OCI-LY7 (cell line): ENCODE data around the gene MUCL1. TPM values are rescaled to one million over a fixed set of nuclear protein-coding genes. Genes with fewer than 3 reads are reported as not detected.

Source experiments
- BruUV-seq: library from RNA; stranded (reverse); fragments of 400-500 nt; replicated peaks from 2 replicates; lab custom pipeline; 2021; lab: Mats Ljungman, UMichigan
- CTCF ChIA-PET: fragments of 300-600 bp; sonication (Branson Sonifier 250); formaldehyde crosslinking; loops from one replicate; lab custom pipeline; 2022; ENCODE audit warnings: antibody characterized with exemption; ENCODE audit not compliant: unreplicated experiment; lab: Charles Lee
- POLR2A ChIA-PET: fragments of 300-600 bp; sonication (Branson Sonifier 250); formaldehyde crosslinking; loops from one replicate; lab custom pipeline; 2022; ENCODE audit warnings: antibody characterized with exemption; lab: Charles Lee
- DNase-seq: peaks from one replicate; pipeline ENCODE4 v3.0.0-alpha.2; 2015; ENCODE audit warnings: low spot score
- H2AFZ ChIP-seq: fragments of 200-600 bp; sonication (generic), shearing (Covaris generic); 2 replicates; pipeline ENCODE4 v1.6.1; 2014; ENCODE audit warnings: mild to moderate bottlenecking, antibody characterized with exemption, low read length, moderate library complexity
- H3K27ac ChIP-seq: fragments of 200-600 bp; sonication (generic); 2 replicates; pipeline ENCODE4 v1.5.1; 2014; ENCODE audit warnings: mixed run types, low read depth, mild to moderate bottlenecking, moderate library complexity, low read length, inconsistent platforms; ENCODE audit not compliant: poor library complexity, severe bottlenecking
- H3K36me3 ChIP-seq: fragments of 200-600 bp; sonication (generic); 2 replicates; pipeline ENCODE4 v1.6.1; 2014; ENCODE audit warnings: mild to moderate bottlenecking, antibody characterized with exemption, low read length, moderate library complexity, mixed read lengths; ENCODE audit not compliant: insufficient read depth
- H3K4me1 ChIP-seq: fragments of 200-600 bp; sonication (generic); 2 replicates; pipeline ENCODE4 v1.5.1; 2014; ENCODE audit warnings: mild to moderate bottlenecking, low read length; ENCODE audit not compliant: insufficient read depth, poor library complexity, severe bottlenecking
- H3K4me2 ChIP-seq: fragments of 200-600 bp; sonication (generic); 2 replicates; pipeline ENCODE4 v1.6.1; 2014; ENCODE audit warnings: mild to moderate bottlenecking, low read length
- H3K4me3 ChIP-seq: fragments of 200-600 bp; sonication (generic); 2 replicates; pipeline ENCODE4 v1.5.1; 2014; ENCODE audit warnings: mild to moderate bottlenecking, low read depth, low read length; ENCODE audit not compliant: poor library complexity, severe bottlenecking
- H3K79me2 ChIP-seq: fragments of 200-600 bp; sonication (generic); 2 replicates; pipeline ENCODE4 v1.6.1; 2016; ENCODE audit warnings: low read depth, mild to moderate bottlenecking, low read length, moderate library complexity, mixed read lengths; ENCODE audit not compliant: insufficient read depth
- H3K9me2 ChIP-seq: fragments of 200-600 bp; sonication (generic); 2 replicates; pipeline ENCODE4 v1.6.1; 2016; ENCODE audit warnings: mild to moderate bottlenecking, low read length, mixed read lengths; ENCODE audit not compliant: insufficient read depth
- H3K9me3 ChIP-seq: fragments of 200-600 bp; sonication (generic); 2 replicates; pipeline ENCODE4 v1.6.1; 2014; ENCODE audit warnings: mild to moderate bottlenecking, mixed run types, low read length, mixed read lengths
- H4K20me1 ChIP-seq: fragments of 200-600 bp; sonication (generic); 2 replicates; pipeline ENCODE4 v1.6.1; 2014; ENCODE audit warnings: mild to moderate bottlenecking, antibody characterized with exemption, low read length, moderate library complexity, mixed read lengths; ENCODE audit not compliant: insufficient read depth
- EZH2phosphoT487 ChIP-seq: fragments of 200-600 bp; sonication (generic); IDR thresholded peaks from 2 replicates; pipeline ENCODE4 v1.6.1; 2018; ENCODE audit warnings: low read depth, borderline replicate concordance, mild to moderate bottlenecking, mixed run types, antibody characterized with exemption, low read length, moderate library complexity, mixed read lengths
- intact Hi-C: fragments of 100-400 bp; cut with micrococcal nuclease; formaldehyde crosslinking; loops from one replicate; pipeline ENCODE4 v1.10.0; 2022; ENCODE audit not compliant: unreplicated experiment
- total RNA-seq, 2 experiments: library from RNA; depleted of rRNA in 1 of 2; stranded (reverse); fragments of >200 nt in 1 of 2; shearing (Covaris generic) in 1 of 2; gene quantifications; 2 replicates each; pipeline ENCODE4 v1.2.3, GENCODE V29; 2014 to 2022
- TF ChIP-seq, protein P1 (sequence below): fragments of 200-600 bp; sonication (generic); conservative IDR thresholded peaks from 2 replicates; pipeline ENCODE4 v1.5.1; 2014; ENCODE audit warnings: mild to moderate bottlenecking, antibody characterized with exemption, low read length, moderate library complexity, mixed read lengths

The MUCL1 gene
- total RNA-seq, 2 experiments from 2014 or later = not detected

DNA sequence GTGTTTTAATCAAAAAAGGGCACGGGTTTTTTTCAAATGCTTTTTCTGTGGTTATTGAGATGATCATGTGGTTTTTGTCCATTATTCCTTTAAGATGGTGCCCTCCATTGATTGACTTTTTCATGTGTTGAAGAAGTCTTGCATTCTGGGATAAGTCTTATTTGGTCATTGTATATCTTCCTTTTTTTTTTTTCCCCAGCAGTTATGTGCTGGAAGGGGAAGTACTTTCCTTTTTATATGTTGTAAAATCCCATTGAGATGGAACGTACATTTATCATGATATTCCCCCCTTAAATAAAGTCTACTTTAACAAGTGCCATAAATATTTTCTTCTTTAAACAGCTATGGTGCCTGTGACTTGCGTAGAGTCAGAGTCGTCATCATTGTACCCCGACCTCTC, 24.8 kb upstream of the MUCL1 start:
- ChIA-PET POLR2A (no interaction called here), CTCF (no interaction called here)
- no peaks in the 10 kb centered on the region for H3K4me1 ChIP-seq
- no peaks in the 10 kb centered on the region for H3K79me2 ChIP-seq
- H3K9me2 ChIP-seq = no peaks in the 10 kb centered on the region
- no TSS peak for BruUV-seq
- no peaks in the 10 kb centered on the region for H4K20me1 ChIP-seq
- H2AFZ ChIP-seq = no peak overlapping the region
- H3K4me2 ChIP-seq = no peak overlapping the region
- no peak for DNase-seq
- no peak overlapping the region for H3K27ac ChIP-seq
- H3K9me3 ChIP-seq = no peaks in the 10 kb centered on the region
- TF ChIP-seq, protein P1, sequence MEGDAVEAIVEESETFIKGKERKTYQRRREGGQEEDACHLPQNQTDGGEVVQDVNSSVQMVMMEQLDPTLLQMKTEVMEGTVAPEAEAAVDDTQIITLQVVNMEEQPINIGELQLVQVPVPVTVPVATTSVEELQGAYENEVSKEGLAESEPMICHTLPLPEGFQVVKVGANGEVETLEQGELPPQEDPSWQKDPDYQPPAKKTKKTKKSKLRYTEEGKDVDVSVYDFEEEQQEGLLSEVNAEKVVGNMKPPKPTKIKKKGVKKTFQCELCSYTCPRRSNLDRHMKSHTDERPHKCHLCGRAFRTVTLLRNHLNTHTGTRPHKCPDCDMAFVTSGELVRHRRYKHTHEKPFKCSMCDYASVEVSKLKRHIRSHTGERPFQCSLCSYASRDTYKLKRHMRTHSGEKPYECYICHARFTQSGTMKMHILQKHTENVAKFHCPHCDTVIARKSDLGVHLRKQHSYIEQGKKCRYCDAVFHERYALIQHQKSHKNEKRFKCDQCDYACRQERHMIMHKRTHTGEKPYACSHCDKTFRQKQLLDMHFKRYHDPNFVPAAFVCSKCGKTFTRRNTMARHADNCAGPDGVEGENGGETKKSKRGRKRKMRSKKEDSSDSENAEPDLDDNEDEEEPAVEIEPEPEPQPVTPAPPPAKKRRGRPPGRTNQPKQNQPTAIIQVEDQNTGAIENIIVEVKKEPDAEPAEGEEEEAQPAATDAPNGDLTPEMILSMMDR = no peak
- TF ChIP-seq EZH2phosphoT487 = no peak
- no peaks in the 10 kb centered on the region for H3K36me3 ChIP-seq
- intact Hi-C loops = no loop called here
- no peak overlapping the region for H3K4me3 ChIP-seq

DNA sequence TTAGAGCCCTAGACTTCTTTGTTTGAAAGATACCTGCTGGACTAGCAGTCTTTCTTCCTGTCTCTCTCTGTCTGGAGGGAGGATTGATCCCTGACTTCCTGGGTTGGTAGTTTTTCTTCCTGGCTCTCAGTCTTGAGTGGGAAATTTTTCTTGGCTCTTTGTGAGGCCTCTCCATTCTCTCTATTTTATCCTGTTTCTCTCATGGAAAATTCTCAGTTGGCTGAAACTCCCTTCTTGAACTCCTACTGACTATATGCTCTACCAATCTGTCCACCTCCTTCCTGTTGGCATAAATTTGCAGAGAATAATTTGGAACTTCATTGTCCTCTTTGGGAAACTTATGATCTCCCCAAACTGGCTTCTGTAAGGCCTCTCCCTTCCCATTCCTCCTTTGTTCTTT, 24.1 kb upstream of the MUCL1 start:
- intact Hi-C loops = no loop called here
- H3K4me3 ChIP-seq = no peak overlapping the region
- no peak overlapping the region for H3K4me2 ChIP-seq
- POLR2A ChIA-PET = no interaction called here
- no peaks in the 10 kb centered on the region for H3K9me3 ChIP-seq
- no peaks in the 10 kb centered on the region for H3K4me1 ChIP-seq
- no peaks in the 10 kb centered on the region for H3K36me3 ChIP-seq
- no peak overlapping the region for H3K27ac ChIP-seq
- TF ChIP-seq, protein P1 = no peak
- no peak for TF ChIP-seq EZH2phosphoT487
- H3K9me2 ChIP-seq = no peaks in the 10 kb centered on the region
- no peak for DNase-seq
- no peak overlapping the region for H2AFZ ChIP-seq
- CTCF ChIA-PET = no interaction called here
- no TSS peak for BruUV-seq
- no peaks in the 10 kb centered on the region for H3K79me2 ChIP-seq
- H4K20me1 ChIP-seq = no peaks in the 10 kb centered on the region

DNA sequence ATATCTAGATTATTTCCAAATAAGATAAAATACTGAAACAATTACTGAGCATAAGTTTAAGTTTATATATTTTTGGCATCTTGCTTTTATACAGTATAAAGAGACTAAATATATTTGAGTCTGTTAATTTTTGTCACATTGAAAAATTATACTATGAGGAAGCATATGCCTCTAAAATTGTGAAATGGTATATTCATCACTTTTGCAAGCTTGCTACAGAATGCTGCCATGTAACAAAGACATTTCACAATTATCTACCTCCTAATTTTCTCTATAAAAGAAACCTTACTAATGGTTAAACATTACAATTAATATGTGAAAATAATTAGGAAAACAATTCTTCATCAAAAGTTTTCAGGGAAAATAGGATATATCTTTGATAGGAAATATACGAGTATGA, 22.7 kb upstream of the MUCL1 start:
- ChIA-PET POLR2A (no interaction called here), CTCF (no interaction called here)
- H2AFZ ChIP-seq = no peak overlapping the region
- H3K36me3 ChIP-seq = no peaks in the 10 kb centered on the region
- TF ChIP-seq EZH2phosphoT487 = no peak
- TF ChIP-seq, protein P1 = no peak
- no peak overlapping the region for H3K4me3 ChIP-seq
- intact Hi-C loops = no loop called here
- BruUV-seq = no TSS peak
- no peaks in the 10 kb centered on the region for H4K20me1 ChIP-seq
- no peak overlapping the region for H3K27ac ChIP-seq
- H3K79me2 ChIP-seq = no peaks in the 10 kb centered on the region
- DNase-seq = no peak
- no peak overlapping the region for H3K4me2 ChIP-seq
- no peaks in the 10 kb centered on the region for H3K9me2 ChIP-seq
- no peaks in the 10 kb centered on the region for H3K9me3 ChIP-seq
- H3K4me1 ChIP-seq = no peaks in the 10 kb centered on the region
